NCI-H2196 treated with DMSO at 0.1 percent for 48 hours (cell line): Measurements from ENCODE around the gene PMPCB.
A peak's percentile ranks its signal among the peaks of the same experiment; 100 is the strongest.
"Not testable (repeated sequence)": the region's sequence is repeated elsewhere in the genome, so short reads cannot be mapped to it uniquely, and the experiment has no call there.

Experiments
- DNase-seq: peaks from one replicate; lab custom pipeline; 2025; ENCODE audit not compliant: unreplicated experiment; lab: John Stamatoyannopoulos, UW

Gene PMPCB

GRCh38 chr7:103296901-103297836, at the start of gene PMPCB:
Gene PMPCB (plus strand): TSS chr7:103297435. CDS start chr7:103297460, 25 bp downstream.
- DNase-seq: peak; percentile 71

GRCh38 chr7:103253699-103254506, 43.3 kb upstream of the PMPCB start:
- peak; percentile 1 for DNase-seq

GRCh38 chr7:103264054-103264453, 33.2 kb upstream of the PMPCB start:
- not testable (repeated sequence) for DNase-seq

GRCh38 chr7:103266229-103266628, 31.0 kb upstream of the PMPCB start:
- not testable (repeated sequence) for DNase-seq

- DNase-seq: not testable (repeated sequence)
Measured at GRCh38 chr7:103273374-103273773, 23.9 kb upstream of the PMPCB start.

GRCh38 chr7:103274867-103275266, 22.4 kb upstream of the PMPCB start:
- DNase-seq: not testable (repeated sequence)

GRCh38 chr7:103278195-103278594, 19.0 kb upstream of the PMPCB start:
- not testable (repeated sequence) for DNase-seq

GRCh38 chr7:103279636-103279962, 17.6 kb upstream of the PMPCB start:
- not testable (repeated sequence) for DNase-seq

GRCh38 chr7:103279963-103280802, 17.1 kb upstream of the PMPCB start:
- peak; percentile 31 for DNase-seq

- not testable (repeated sequence) for DNase-seq
Measured at GRCh38 chr7:103280803-103281155, 16.5 kb upstream of the PMPCB start.

- DNase-seq: not testable (repeated sequence)
Measured at GRCh38 chr7:103282802-103283427, 14.3 kb upstream of the PMPCB start.

GRCh38 chr7:103292122-103292521, 5.1 kb upstream of the PMPCB start:
- no peak for DNase-seq

- DNase-seq: no peak
Measured at GRCh38 chr7:103293526-103293925, 3.7 kb upstream of the PMPCB start.

- DNase-seq: no peak
Measured at GRCh38 chr7:103297837-103298179, 573 bp downstream of the PMPCB start.

- DNase-seq: no peak
Measured at GRCh38 chr7:103299660-103300059, 2.4 kb downstream of the PMPCB start.

- DNase-seq: no peak
Measured at GRCh38 chr7:103301441-103301840, 4.2 kb downstream of the PMPCB start.

GRCh38 chr7:103307503-103308231, 10.4 kb downstream of the PMPCB start:
- DNase-seq: no peak

GRCh38 chr7:103314852-103315251, 17.6 kb downstream of the PMPCB start:
- no peak for DNase-seq

GRCh38 chr7:103316380-103316941, 19.2 kb downstream of the PMPCB start:
- DNase-seq: no peak

- DNase-seq: no peak
Measured at GRCh38 chr7:103317009-103317408, 19.8 kb downstream of the PMPCB start.
